ENCODE measurements around the gene FNIP1.

DNA sequence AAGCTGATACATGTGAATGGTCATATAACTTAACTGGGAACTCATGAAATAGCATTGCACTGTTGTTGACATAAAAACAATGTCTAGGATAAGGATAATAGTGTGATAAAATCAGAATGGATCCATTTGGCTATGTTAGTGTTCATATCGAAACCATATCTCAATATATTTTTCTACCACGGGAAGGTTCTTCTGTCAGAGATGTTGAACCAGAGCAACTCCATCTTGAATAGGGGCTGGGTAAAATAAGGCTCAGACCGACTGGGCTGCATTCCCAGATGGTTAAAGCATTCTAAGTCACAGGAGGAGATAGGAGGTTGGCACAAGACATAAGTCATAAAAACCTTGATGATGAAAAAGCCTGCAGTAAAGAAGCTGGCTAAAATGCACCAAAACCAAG is 56.3 kb downstream of the FNIP1 start:
- TF ChIP-seq CREB1 (IDR thresholded peaks at IDR 0.05; ENCODE audit: low read depth) (no peak), EP300 (IDR thresholded peaks at IDR 0.05; ENCODE audit: borderline replicate concordance) (no peak), TEAD4 (IDR thresholded peaks at IDR 0.05) (no peak), FOXM1 (IDR thresholded peaks at IDR 0.05; ENCODE audit: borderline replicate concordance, low read depth) (no peak), EGR1 (IDR thresholded peaks at IDR 0.05) (no peak), NFIC (IDR thresholded peaks at IDR 0.05) (no peak), ZBTB7A (IDR thresholded peaks at IDR 0.05; ENCODE audit: low read depth) (no peak), YY1 (IDR thresholded peaks at IDR 0.05; ENCODE audit: low read depth) (no peak), RAD21 (IDR thresholded peaks at IDR 0.05; ENCODE audit: low read depth) (no peak), TAF1 (IDR thresholded peaks at IDR 0.05; ENCODE audit: low read depth) (no peak), TCF12 (IDR thresholded peaks at IDR 0.05; ENCODE audit: low read depth) (no peak)
- TF ChIP-seq, protein P1, sequence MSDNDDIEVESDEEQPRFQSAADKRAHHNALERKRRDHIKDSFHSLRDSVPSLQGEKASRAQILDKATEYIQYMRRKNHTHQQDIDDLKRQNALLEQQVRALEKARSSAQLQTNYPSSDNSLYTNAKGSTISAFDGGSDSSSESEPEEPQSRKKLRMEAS (IDR thresholded peaks at IDR 0.05): no peak
- TF ChIP-seq, protein P2, sequence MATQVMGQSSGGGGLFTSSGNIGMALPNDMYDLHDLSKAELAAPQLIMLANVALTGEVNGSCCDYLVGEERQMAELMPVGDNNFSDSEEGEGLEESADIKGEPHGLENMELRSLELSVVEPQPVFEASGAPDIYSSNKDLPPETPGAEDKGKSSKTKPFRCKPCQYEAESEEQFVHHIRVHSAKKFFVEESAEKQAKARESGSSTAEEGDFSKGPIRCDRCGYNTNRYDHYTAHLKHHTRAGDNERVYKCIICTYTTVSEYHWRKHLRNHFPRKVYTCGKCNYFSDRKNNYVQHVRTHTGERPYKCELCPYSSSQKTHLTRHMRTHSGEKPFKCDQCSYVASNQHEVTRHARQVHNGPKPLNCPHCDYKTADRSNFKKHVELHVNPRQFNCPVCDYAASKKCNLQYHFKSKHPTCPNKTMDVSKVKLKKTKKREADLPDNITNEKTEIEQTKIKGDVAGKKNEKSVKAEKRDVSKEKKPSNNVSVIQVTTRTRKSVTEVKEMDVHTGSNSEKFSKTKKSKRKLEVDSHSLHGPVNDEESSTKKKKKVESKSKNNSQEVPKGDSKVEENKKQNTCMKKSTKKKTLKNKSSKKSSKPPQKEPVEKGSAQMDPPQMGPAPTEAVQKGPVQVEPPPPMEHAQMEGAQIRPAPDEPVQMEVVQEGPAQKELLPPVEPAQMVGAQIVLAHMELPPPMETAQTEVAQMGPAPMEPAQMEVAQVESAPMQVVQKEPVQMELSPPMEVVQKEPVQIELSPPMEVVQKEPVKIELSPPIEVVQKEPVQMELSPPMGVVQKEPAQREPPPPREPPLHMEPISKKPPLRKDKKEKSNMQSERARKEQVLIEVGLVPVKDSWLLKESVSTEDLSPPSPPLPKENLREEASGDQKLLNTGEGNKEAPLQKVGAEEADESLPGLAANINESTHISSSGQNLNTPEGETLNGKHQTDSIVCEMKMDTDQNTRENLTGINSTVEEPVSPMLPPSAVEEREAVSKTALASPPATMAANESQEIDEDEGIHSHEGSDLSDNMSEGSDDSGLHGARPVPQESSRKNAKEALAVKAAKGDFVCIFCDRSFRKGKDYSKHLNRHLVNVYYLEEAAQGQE (IDR thresholded peaks at IDR 0.05; ENCODE audit: low read depth): no peak
